Urinary bladder (tissue), 4 donors: ENCODE data around the gene PTPRF. TPM values are rescaled to one million over a fixed set of nuclear protein-coding genes. Genes with fewer than 3 reads are reported as not detected.

Experiments used
- DNase-seq: peaks from one replicate; pipeline ENCODE4 v3.0.0-alpha.2; 2015; ENCODE audit errors: extremely low spot score
- H3K27ac ChIP-seq: one replicate; pipeline ENCODE4 v1.5.1; 2013; ENCODE audit warnings: low read depth, mild to moderate bottlenecking, moderate library complexity
- H3K36me3 ChIP-seq: one replicate; pipeline ENCODE4 v1.6.1; 2013; ENCODE audit warnings: mild to moderate bottlenecking, moderate library complexity; ENCODE audit not compliant: insufficient read depth
- H3K4me1 ChIP-seq: one replicate; pipeline ENCODE4 v1.6.1; 2013; ENCODE audit warnings: mild to moderate bottlenecking, moderate library complexity; ENCODE audit not compliant: insufficient read depth
- H3K4me3 ChIP-seq: one replicate; pipeline ENCODE4 v1.5.1; 2013; ENCODE audit warnings: low read depth, low read length
- WGBS: extraction: QIAGEN DNeasy Blood & Tissue Kit; methylation state at CpG from one replicate; pipeline ENCODE4 v1.1.7; 2013; 5-methylcytosine and 5-hydroxymethylcytosine counted together
- polyA plus RNA-seq: library from polyadenylated mRNA; stranded (reverse); fragments of 200-250 nt; gene quantifications from one replicate; pipeline ENCODE4 v1.2.3, GENCODE V29; 2013
- total RNA-seq: library from RNA; depleted of rRNA; stranded (reverse); fragments of >200 nt; gene quantifications from one replicate; pipeline ENCODE4 v1.2.3, GENCODE V29; 2014
- donor health status: healthy with polysubstance abuse.
- donor health status: healthy.

PTPRF gene
- total and polyA plus RNA-seq, 2 donors, result 48.7 to 66.3 TPM

DNA sequence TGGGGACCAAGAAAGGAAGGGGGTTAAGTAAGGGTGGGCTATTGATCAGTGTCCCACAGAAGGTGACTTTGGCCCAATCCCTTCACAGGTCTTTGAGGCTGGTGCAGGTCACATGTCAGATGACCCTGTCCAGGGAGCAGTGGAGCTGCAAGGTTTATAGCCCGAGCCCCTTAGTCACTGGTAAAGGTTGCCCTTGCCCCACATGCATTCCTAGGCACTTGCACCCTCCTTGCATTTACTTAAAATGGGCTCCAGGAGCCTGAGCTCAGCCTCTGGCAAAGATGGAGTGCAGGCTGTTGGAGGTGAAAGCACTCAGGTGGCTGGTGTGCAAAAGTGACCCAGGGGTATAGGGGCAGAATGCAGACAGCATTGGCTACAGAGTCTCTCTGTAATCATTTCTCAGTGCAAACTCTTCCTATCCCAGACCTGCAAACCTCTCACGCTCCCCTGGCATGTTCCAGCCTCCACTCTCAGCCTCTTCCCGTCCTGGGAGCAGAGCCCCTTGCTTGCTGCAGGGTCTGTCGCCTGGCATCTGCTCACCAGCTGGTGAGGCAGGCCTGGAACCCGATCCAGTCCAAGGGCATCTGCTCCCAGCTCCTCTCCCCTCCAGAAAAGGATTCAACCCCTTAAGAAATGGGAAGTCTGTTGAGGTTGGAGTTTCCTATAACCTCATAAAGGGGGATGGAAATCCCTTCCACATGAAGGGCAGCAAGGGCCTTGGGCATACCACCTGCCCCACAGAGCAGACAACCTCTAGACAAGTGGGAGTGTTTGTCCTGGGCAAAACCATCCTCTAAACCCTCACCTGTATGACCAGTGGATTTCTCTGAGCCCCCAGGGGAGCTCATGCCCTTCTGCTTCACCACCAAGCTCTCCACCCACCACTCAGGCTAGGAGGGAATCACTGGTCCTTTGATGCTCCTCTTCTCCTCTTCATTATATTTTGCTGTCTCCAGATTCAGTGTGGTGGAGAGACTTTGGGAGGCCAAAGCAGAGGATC lies 23.1 kb upstream of the PTPRF start:
- WGBS, result 81% methylated on average over 5 of the region's 5 CpGs
- DNase-seq, result no peak
- Histone ChIP-seq H3K4me3 (no peak overlapping the region), H3K36me3 (no peaks in the 10 kb centered on the region), H3K4me1 (no peaks in the 10 kb centered on the region), H3K27ac (no peak overlapping the region)

GRCh38 chr1:43509007-43509739 lies 21.5 kb upstream of the PTPRF start:
- DNase-seq, result no peak
- Histone ChIP-seq H3K36me3 (no peaks in the 10 kb centered on the region), H3K4me1 (no peaks in the 10 kb centered on the region), H3K27ac (no peak overlapping the region), H3K4me3 (no peak overlapping the region)
- 61% methylated on average over 4 of the region's 4 CpGs for WGBS

DNA sequence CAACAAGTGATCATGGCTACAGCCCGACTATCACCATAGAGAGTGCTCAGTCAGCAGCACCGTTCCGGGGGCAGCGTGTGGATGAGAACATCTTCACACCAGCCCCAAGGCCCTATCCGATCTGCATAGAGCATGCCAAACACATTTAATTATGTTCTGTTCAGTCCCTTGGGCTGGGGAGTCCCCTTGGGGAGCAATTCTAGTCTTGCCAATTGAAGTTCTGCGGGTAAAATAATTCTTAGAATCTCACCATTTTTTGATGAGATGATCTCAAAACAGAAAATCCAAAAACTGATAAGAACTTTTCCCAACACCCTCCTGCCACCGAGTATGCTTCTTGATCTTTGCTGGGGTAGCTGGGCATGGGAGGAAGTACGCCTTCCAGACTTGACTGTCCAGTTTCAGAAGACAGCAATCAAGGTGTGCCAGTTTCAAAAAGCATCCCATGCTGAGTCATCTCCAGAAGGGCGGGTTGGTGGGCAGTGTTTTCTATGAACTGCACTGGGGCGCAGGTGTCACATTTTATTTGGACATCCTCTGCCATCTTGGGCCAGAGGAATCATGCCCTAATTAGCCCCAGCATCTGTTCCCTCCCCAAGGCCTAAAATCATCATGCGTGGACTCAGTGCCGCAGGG lies 20.8 kb upstream of the PTPRF start:
- no peak overlapping the region for H3K27ac ChIP-seq
- H3K4me1 ChIP-seq, result no peaks in the 10 kb centered on the region
- no peaks in the 10 kb centered on the region for H3K36me3 ChIP-seq
- no peak overlapping the region for H3K4me3 ChIP-seq
- WGBS, result 77% methylated on average over 12 of the region's 12 CpGs
- no peak for DNase-seq

DNA sequence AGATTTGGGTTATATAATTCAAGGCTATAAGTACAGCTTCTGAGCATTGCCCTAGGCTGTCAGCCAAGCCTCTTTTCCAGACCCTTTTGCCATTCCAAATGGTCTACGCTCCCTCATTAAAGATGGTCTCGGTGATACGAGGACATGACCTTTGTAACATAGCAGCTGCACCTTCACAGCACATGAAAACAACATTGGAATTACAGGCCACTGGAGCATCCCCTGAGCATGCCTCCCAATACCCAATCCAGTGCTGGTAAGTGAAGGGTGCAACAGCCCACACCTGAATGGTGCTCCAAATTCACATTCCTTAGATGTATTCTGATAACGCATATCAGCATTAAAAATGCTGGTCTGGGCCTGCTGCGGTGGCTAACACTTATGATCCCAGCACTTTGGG lies 20.1 kb upstream of the PTPRF start:
- no peak overlapping the region for H3K27ac ChIP-seq
- no peaks in the 10 kb centered on the region for H3K36me3 ChIP-seq
- WGBS, result 91% methylated on average over 5 of the region's 5 CpGs
- H3K4me3 ChIP-seq, result no peak overlapping the region
- no peak for DNase-seq
- no peaks in the 10 kb centered on the region for H3K4me1 ChIP-seq

DNA sequence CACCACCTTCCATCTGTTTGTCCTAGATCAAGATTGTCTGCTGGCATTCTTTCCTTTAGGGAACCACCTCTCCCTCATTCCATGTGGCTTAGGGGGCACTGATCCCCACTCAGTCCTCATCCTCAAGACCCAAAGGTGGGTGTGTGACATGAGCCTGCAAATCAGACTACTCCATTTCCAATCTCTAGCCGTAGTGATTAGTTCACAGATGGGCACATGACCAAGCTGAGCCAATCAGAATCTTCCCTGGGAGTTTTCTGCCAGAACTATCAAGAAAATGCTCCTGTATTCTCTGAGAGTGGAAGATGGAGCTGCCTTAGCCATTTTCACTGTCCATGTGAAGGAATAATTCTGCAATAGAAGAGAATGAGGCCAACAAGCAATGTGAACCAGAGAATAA lies 19.3 kb upstream of the PTPRF start:
- 77% methylated on average over 1 of the region's 1 CpG for WGBS
- DNase-seq, result no peak
- H3K36me3 ChIP-seq, result no peaks in the 10 kb centered on the region
- H3K4me3 ChIP-seq, result no peak overlapping the region
- H3K4me1 ChIP-seq, result no peaks in the 10 kb centered on the region
- no peak overlapping the region for H3K27ac ChIP-seq

DNA sequence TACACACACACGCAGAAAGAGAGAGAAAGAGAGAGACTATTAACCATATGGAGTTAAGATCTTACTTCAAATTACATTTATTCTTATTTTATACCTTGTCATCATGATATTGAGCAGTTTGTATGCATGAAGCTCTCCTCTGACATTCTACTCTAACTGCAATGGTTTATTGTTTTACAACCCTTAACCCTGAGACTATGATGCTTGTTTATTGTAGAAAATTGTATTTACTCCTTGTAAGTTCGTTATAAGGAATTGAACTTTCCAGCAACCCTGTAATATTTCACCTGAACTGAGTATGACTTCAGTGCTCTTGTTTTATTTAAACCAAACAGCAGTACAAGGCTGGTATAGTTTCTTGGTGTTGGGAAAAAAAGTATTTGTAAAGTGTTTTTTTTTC lies 18.6 kb upstream of the PTPRF start:
- WGBS, result 81% methylated on average over 2 of the region's 2 CpGs
- Histone ChIP-seq H3K4me1 (no peaks in the 10 kb centered on the region), H3K36me3 (no peaks in the 10 kb centered on the region), H3K4me3 (no peak overlapping the region), H3K27ac (no peak overlapping the region)
- no peak for DNase-seq

- no peaks in the 10 kb centered on the region for H3K36me3 ChIP-seq
- 86% methylated on average over 6 of the region's 6 CpGs for WGBS
- H3K4me1 ChIP-seq, result no peaks in the 10 kb centered on the region
- H3K4me3 ChIP-seq, result no peak overlapping the region
- no peak overlapping the region for H3K27ac ChIP-seq
- DNase-seq, result no peak
These were observed 18.0 kb upstream of the PTPRF start for GRCh38 chr1:43512681-43513080.

GRCh38 chr1:43513471-43514173 lies 17.1 kb upstream of the PTPRF start:
- DNase-seq, result no peak
- Histone ChIP-seq H3K27ac (no peak overlapping the region), H3K4me1 (no peaks in the 10 kb centered on the region), H3K36me3 (no peaks in the 10 kb centered on the region), H3K4me3 (no peak overlapping the region)
- 75% methylated on average over 5 of the region's 5 CpGs for WGBS

DNA sequence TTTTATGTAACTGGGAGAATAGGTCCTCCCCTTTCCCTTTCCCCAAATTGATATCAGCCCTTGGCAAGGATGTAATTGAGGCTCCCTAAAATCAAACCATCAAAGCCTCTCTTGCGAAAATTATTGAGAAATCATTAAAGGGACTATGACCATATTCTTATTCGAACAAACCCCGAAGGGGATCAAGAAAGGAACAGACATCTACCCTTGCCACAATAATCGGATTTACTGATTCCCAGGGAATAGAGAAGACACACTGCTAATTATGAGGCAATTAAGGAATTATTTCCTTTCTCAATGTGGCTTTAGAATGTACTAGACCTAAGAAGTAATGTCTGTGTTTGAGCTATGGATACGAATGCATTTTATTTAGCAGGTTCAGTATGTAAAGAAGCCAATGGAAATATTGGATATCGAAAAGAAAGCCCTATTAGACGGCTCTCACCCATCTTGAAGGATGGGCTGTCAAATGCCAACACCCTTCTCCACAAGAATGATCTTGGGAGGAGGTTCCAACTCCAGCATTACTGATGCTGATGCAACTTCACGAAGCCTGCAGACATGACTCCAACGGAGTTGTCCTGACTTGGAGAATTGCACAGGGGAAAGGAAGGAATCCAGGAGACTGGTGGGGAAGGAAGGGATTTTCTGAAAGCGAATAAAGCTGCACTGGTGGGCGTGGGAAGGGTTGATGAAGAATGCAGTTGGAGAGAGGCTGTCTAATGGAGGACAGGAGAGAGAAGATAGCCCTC lies 11.6 kb upstream of the PTPRF start:
- H3K4me1 ChIP-seq, result no peaks in the 10 kb centered on the region
- DNase-seq, result no peak
- H3K27ac ChIP-seq, result no peak overlapping the region
- no peaks in the 10 kb centered on the region for H3K36me3 ChIP-seq
- H3K4me3 ChIP-seq, result no peak overlapping the region
- 88% methylated on average over 11 of the region's 11 CpGs for WGBS

DNA sequence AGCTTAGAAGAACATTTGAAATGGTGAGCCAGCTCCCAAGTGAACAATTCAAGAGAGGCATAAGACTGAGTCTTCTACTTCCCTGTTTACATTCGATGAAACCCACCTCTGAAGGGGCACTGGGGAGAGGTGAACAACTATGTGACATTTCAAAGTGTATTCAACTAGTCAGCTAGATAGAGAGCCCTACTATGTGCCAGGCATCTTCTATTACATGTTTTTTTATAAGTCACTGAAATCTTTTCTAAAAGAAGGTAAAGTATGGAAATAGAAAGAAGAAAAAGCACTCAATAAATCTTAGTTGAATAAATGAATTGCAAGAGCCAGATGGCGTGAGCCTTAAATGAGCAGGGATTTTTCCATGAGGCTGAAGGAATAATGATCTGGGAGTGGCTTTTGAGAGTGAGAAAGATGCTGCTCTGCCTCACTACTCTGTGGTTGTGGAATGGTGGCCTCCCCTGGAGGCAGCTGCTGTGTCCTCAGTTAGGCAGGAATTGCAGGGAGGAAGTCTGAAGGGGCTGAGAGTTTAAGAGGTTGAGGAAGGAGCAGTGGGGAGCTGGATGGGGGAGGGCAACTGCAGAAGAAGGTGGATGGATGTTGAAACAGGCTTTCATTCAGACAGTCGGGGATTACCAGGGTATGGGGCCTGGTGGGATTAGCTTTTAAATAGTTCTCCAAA lies 10.4 kb upstream of the PTPRF start:
- 65% methylated on average over 3 of the region's 3 CpGs for WGBS
- DNase-seq, result no peak
- no peaks in the 10 kb centered on the region for H3K36me3 ChIP-seq

GRCh38 chr1:43521078-43521477 lies 9.6 kb upstream of the PTPRF start:
- DNase-seq, result no peak
- WGBS, result 95% methylated on average over 8 of the region's 8 CpGs
- Histone ChIP-seq H3K4me3 (no peak overlapping the region), H3K4me1 (no peaks in the 10 kb centered on the region), H3K36me3 (no peaks in the 10 kb centered on the region), H3K27ac (no peak overlapping the region)

More for the DNA sequence above, 10.4 kb upstream of the PTPRF start:
- Histone ChIP-seq H3K27ac (no peak overlapping the region), H3K4me1 (no peaks in the 10 kb centered on the region), H3K4me3 (no peak overlapping the region)

GRCh38 chr1:43521756-43522155 lies 8.9 kb upstream of the PTPRF start:
- Histone ChIP-seq H3K4me3 (no peak overlapping the region), H3K36me3 (no peaks in the 10 kb centered on the region), H3K4me1 (no peaks in the 10 kb centered on the region), H3K27ac (no peak overlapping the region)
- 74% methylated on average over 8 of the region's 8 CpGs for WGBS
- no peak for DNase-seq
